ENCODE measurements around the gene KRT82. TPM values are rescaled to one million over a fixed set of nuclear protein-coding genes. Genes with fewer than 3 reads are reported as not detected.
"Not testable (repeated sequence)": the region's sequence is repeated elsewhere in the genome, so short reads cannot be mapped to it uniquely, and the experiment has no call there.

Gene KRT82
- total RNA-seq, 2 donors from 2014 or later: not detected

- DNase-seq (no peak), ATAC-seq (no peak)
- intact Hi-C loops (cut with DNase I): no loop called here
Measured at GRCh38 chr12:52354200-52354599, 51.9 kb downstream of the KRT82 start.

DNA sequence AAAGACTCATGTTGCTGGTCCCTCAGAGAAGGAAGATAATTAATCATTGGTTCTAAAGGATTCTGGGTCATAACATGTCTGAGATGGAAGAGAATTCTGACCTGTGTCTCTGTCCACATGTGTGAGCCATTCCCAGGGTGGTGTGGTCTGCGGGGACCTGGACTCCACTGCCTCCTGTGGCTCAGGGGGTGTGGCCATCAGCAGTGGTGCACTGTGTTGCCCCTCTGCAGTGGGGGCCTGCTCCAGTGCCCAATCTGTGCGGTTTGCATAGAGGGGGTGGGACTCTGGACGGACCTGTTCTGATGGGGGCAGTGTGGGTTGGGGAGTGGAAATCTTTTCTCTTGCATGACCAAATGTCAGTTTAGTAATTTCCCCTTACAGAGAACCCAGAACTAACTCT, 52.4 kb downstream of the KRT82 start:
- no peak for ATAC-seq
- intact Hi-C loops (cut with DNase I): no loop called here
- no peak for DNase-seq

DNA sequence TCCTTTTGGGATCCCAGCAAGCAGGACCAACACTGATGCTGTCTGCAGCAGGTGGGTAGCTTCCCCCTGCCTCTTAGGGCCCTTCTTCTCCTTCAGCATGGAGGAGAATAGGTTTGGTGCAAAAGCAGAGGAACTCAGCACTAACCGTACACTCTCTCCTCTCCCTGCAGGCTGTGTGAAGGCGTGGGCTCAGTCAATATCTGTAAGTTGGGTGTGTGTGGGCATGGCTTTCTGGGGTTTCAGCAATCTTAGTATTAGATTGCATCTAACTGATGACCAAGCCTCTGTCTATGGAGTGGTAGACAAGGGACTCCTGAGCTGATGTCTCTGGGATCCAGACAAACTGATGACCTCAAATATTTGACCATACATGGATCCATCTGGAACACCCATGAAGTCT, 53.2 kb downstream of the KRT82 start:
- DNase-seq (no peak), ATAC-seq (no peak)
- intact Hi-C loops (cut with DNase I): no loop called here

DNA sequence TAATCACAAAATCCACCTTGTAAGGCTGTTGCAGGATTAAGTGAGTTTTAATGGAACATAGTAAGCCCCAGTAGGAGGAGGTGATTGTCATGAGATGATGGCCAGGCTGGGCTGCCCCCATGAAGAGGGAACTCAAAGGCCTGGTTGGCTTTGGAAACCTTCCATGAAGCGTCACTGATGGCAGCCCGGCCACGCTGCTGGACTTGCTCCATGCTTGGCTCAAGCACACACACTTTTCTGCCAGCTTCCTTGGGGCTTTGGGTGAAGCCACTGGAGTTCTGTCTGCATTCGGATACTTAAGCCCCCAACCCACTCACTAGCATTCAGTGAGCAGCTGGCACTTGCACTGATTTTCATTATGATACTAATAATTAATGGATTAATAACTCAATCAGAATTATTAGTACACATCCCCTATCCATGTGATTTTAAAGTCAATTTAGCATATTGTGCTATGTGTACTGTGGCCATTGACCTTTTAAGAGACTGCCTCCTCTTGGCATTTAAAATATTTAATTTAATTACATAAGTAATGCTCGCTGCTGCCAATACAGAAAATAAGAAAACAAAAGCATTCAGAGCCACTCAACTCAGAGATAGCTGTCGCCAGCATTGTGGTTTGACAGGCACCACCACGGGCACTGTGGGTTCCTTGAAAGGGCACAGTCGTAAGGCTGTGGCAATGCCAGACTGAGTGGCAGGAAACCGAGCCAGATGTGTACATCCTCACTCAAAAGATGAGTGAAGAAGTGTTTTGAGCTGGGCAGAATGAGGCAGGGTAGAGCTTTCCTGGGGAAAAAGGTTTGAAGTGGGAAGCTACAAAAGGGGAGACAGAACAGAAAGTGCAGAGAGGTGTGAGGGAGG, 54.7 kb downstream of the KRT82 start:
- DNase-seq (peak; percentile 42), ATAC-seq (peak; percentile 54 to 79)
- intact Hi-C loops (cut with DNase I): no loop called here

DNA sequence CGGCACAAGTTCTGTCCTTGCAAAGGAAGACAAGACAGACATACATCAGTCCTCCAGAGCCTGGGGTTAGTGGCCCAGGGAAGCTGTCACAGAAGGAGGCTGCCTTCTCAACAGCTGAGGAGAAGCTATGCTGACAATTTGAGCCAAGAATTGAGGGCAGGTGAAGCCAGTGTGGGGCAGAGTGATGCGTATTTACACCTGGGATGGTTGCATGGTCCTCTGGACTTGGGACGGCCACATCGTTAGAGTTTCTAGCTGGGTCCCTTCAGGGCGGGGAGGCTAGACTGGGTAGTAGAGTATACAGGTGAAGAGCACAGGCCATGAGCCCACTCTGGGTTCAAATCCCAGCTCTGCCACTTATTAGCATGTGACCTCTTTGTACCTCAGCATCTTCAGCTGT, 55.3 kb downstream of the KRT82 start:
- DNase-seq (no peak), ATAC-seq (no peak)
- intact Hi-C loops (cut with DNase I): no loop called here

- no peak for DNase-seq
- intact Hi-C loops (cut with DNase I): no loop called here
- no peak for ATAC-seq
Measured at GRCh38 chr12:52350021-52350620, 56.0 kb downstream of the KRT82 start.

DNA sequence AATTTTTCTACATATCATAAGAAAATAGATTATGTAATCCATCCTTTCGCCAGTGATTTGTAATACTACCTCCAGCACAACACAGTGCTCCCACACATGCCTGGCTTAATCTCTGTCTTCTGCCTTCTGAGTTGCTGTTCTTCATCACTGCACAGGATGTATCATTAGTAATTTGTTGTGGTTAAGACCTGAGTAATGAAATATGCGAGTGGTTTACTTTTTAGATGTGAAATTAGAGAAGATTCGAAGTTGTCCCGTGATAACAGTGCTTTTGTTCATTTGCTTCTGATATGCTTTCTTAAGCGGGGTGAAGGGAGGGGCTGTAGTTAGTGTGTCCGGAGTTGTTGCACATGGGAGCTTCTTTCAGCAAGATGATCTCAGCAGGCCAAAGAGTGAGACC, 56.9 kb downstream of the KRT82 start:
- intact Hi-C loops (cut with DNase I): no loop called here
- DNase-seq: no peak
- ATAC-seq: peak in 1 of 2 donors; percentile 83

DNA sequence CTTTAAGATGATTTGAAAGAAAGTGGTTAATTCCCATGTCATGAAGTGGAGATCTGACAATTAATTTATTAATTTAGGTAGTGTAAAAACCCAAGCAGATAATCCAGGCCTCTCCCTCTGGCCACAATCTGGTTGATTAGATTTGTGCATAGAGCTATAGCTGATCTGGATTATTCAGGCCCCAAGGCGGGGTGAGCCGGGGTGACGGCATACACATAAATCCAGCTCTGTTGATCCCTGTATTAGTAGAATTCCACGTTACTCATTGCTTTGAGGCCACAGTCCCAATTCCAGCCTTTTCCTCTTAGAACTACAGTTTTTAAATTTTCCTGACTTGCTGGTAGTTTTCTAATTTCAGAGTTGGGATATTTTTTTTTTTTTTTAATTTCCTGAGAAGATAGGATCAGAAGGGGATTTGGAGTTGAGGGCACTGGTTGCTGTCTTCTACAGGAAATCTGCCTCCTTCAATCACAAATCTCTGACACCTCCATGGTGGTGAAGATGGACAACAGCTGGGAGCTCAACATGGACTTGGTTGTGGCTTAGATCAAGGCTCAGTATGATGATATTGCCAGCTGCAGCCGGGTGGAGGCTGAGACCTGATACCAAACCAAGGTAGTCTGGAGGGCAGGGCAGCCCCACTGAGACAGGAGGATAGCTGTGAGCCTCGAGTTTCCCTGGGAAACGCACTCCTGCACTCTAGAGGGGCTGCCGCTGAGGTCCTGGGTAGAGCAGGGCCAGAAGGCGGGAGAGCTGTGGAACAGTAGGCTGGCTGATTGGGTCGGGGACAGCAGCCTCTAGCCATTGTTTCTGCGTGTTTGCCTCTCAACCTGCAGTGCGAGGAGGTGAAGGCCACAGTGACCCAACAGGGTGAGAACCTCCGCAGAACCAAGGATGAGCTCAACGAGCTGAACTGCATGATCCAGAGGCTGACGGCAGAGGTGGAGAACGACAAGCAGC, 58.3 kb downstream of the KRT82 start:
- intact Hi-C loops (cut with DNase I): no loop called here
- ATAC-seq (no peak), DNase-seq (no peak)

DNA sequence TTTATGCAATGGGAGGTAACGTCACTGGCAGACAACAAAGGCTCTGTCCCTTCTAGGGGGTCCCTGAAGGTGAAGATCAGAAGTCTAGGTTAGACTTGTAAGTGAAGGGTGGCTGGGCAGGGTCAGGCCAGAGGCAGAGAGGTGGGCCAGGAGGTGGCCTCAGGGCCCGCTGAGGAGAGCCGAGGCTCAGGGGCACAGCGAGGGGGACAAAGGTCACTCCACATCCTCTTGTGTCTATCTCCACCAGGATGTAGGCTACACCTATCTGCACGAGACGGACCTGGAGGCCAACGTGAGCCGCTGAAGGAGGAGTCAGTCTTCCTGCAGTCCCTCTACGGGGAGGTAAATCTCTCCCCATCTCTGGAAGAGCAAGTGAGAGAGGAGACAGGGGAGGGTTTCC, 59.1 kb downstream of the KRT82 start:
- DNase-seq: no peak
- ATAC-seq: no peak
- intact Hi-C loops (cut with DNase I): no loop called here

GRCh38 chr12:52346593-52346992, 59.5 kb downstream of the KRT82 start:
- DNase-seq (no peak), ATAC-seq (peak in 1 of 2 donors; percentile 56)
- intact Hi-C loops (cut with DNase I): no loop called here

GRCh38 chr12:52345041-52345440, 61.1 kb downstream of the KRT82 start:
- ATAC-seq; intact Hi-C loops (cut with DNase I); DNase-seq: not testable (repeated sequence)

DNA sequence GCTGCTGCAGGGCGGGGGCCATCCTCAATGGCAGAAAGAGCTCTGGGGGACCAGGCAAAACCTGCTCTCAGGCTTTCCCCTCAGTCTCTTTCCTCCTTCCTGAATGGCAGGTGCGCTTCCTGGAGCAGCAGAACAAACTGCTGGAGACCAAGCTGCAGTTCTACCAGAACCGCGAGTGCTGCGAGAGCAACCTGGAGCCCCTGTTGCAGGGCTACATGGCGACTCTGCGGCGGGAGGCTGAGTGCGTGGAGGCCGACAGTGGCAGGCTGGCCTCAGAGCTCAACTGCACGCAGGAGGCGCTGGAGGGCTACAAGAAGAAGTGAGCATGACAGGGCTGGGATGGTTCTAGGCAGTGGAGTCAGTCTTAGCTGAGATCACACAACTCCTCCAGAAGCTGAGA, 62.0 kb downstream of the KRT82 start:
- DNase-seq (no peak), ATAC-seq (no peak)
- intact Hi-C loops (cut with DNase I): no loop called here

Other genes starting within 250 kb of the KRT82 start
- gene KRT80, start 214.3 kb downstream of the KRT82 start, total RNA-seq: under 1 TPM in 1 of 2 donors, not detected in 1; 0.44 TPM
- 10 to 100 TPM in 1 of 2 donors, 1 to 10 TPM in 1; 1.0 to 34.3 TPM for gene KRT7, start 173.1 kb downstream of the KRT82 start, total RNA-seq
- not detected for gene KRT86, start 131.7 kb downstream of the KRT82 start, total RNA-seq
- not detected for gene KRT81, start 114.8 kb downstream of the KRT82 start, total RNA-seq
- gene KRT83, start 84.9 kb downstream of the KRT82 start, total RNA-seq: not detected
- gene KRT85, start 38.9 kb downstream of the KRT82 start, total RNA-seq: not detected
- not detected for gene KRT84, start 20.7 kb downstream of the KRT82 start, total RNA-seq
- gene KRT75, start 28.0 kb upstream of the KRT82 start, total RNA-seq: not detected
- not detected for gene KRT6B, start 45.8 kb upstream of the KRT82 start, total RNA-seq
- gene KRT6C, start 67.5 kb upstream of the KRT82 start, total RNA-seq: not detected
- 1 to 10 TPM in 1 of 2 donors, under 1 TPM in 1; 0.24 to 1.2 TPM for gene KRT6A, start 86.9 kb upstream of the KRT82 start, total RNA-seq
- 1 to 10 TPM; 1.2 to 4.6 TPM for gene KRT5, start 114.1 kb upstream of the KRT82 start, total RNA-seq
- gene KRT71, start 146.8 kb upstream of the KRT82 start, total RNA-seq: not detected
- gene KRT74, start 167.5 kb upstream of the KRT82 start, total RNA-seq: not detected
- not detected for gene KRT72, start 195.1 kb upstream of the KRT82 start, total RNA-seq
- not detected for gene KRT73, start 212.2 kb upstream of the KRT82 start, total RNA-seq
- not detected for gene KRT2, start 245.9 kb upstream of the KRT82 start, total RNA-seq